Measurements from ENCODE around the gene CHMP1B.

CHMP1B gene

DNA sequence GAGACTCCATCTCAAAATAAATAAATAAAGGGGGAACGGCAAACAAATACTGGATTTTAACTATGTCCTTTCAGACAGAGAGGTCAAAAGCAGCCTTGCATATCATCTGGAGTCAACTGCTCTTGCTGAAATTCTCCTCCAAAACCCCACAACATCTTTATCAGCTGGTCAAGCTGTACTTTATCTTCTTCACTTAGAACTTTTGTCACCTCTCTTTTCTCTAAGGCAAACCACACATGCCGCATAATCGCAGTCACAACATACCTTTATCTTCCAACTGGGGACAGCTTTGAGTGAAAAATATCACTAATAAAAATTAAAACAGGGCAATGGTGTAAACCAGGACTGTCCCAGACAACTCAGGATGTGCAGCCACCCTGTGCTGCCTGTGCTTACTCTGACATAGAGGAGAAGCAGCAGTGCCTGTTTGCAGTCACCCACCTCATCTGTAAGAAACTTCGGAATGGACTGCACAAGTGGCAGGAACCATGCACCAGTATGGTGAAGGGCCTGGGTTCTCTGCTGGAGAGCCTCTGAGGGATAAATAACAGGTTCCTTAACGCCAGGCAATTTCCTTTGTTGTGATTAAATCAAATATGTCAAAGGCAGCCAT is 50.7 kb downstream of the CHMP1B start:
- ChIA-PET CTCF (interaction anchor here (0.6 to 1.8 kb wide), 2 partner anchors 35 to 796 kb away, joined by 3 to 5 read pairs; no protein-coding TSS in a partner anchor), POLR2A (no interaction called here)
- TF ChIP-seq, protein P1, sequence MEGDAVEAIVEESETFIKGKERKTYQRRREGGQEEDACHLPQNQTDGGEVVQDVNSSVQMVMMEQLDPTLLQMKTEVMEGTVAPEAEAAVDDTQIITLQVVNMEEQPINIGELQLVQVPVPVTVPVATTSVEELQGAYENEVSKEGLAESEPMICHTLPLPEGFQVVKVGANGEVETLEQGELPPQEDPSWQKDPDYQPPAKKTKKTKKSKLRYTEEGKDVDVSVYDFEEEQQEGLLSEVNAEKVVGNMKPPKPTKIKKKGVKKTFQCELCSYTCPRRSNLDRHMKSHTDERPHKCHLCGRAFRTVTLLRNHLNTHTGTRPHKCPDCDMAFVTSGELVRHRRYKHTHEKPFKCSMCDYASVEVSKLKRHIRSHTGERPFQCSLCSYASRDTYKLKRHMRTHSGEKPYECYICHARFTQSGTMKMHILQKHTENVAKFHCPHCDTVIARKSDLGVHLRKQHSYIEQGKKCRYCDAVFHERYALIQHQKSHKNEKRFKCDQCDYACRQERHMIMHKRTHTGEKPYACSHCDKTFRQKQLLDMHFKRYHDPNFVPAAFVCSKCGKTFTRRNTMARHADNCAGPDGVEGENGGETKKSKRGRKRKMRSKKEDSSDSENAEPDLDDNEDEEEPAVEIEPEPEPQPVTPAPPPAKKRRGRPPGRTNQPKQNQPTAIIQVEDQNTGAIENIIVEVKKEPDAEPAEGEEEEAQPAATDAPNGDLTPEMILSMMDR (IDR thresholded peaks at IDR 0.05; ENCODE audit: control extremely low read depth, extremely low read depth, low read depth, missing control alignments): no peak
- no peak for DNase-seq (ENCODE audit: extremely low spot score)

DNA sequence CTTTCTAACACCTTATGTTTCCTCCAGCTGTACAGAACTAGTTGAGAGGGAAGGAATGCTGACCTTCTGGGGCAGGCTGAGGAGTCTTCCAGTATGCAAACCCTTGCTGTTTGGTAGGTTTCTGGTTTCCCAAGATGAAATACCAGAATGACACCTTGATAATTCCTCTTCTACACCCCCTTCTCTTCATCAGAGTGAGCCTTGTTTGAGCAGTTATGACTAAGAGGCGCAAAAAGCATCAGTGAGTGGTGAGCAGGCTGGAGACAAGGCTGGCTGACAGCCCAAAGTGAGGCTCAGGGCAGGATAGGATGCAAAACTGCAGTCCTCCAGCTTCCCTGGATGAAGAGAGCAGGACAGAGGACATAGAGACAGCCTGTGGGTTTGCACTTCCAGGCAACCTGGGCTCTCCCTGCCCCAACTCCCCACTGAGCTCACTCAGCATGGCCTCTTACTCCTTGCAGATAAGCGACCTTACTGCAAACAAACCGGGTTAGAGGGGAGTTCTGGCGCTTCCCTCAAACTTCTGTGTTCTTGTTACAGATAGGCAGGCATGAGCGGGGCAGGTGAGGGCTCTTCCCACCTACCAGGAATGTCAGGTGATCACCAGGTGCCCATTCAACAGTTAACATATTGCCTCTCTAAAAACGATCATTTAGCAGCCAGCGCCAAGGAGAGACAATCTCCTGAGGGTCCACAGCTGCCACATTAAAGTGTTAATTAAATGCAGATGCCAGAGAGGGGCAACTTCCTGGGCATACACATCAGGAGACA is 51.5 kb downstream of the CHMP1B start:
- ChIA-PET CTCF (interaction anchor here (1.8 kb wide), 1 partner anchor 35 kb away, joined by 5 read pairs; no protein-coding TSS in a partner anchor), POLR2A (no interaction called here)
- TF ChIP-seq, protein P1 (IDR thresholded peaks at IDR 0.05; ENCODE audit: control extremely low read depth, extremely low read depth, low read depth, missing control alignments): no peak
- DNase-seq (ENCODE audit: extremely low spot score): no peak
